B cell (primary cell): Measurements from ENCODE around the gene HGFAC. TPM values are rescaled to one million over a fixed set of nuclear protein-coding genes. Genes with fewer than 3 reads are reported as not detected.

Source experiments
- ATAC-seq: fragments of 200-7000 bp; cut with Tn5 transposase; one replicate; pipeline ENCODE4 v1.10.0; 2021; ENCODE audit warnings: low read depth, mild to moderate bottlenecking, moderate number of reproducible peaks, moderate library complexity
- CTCF ChIA-PET: fragments of 350-600 bp; sonication (Branson Sonifier 250); formaldehyde crosslinking; loops from one replicate; lab custom pipeline; 2021; ENCODE audit warnings: antibody characterized with exemption, inconsistent platforms; lab: Charles Lee
- POLR2A ChIA-PET: fragments of 350-600 bp; sonication (Branson Sonifier 250); formaldehyde crosslinking; loops from one replicate; lab custom pipeline; 2021; ENCODE audit warnings: antibody characterized with exemption; lab: Charles Lee
- DNase-seq: peaks from one replicate; pipeline ENCODE4 v3.0.0; 2013
- H2AFZ ChIP-seq: 2 replicates; pipeline ENCODE4 v1.6.1; 2012; ENCODE audit warnings: mild to moderate bottlenecking, low read depth, low read length; ENCODE audit not compliant: insufficient read depth, poor library complexity, severe bottlenecking
- H3K27ac ChIP-seq, 2 donors: 1 replicate in 1 of 2; 2 replicates in 1 of 2; pipeline ENCODE4 v1.5.1; 2012 to 2013; ENCODE audit warnings: low read length in 2 of 2, mild to moderate bottlenecking in 2 of 2, moderate library complexity in 1 of 2
- H3K27me3 ChIP-seq, 4 experiments: fragments of 200-600 bp in 1 of 4; sonication (generic) in 1 of 4; replicated peaks in 1 of 4; 1 replicate in 2 of 4; 2 replicates in 2 of 4; pipeline versions ENCODE4 v1.6.1 to v1.7.0; 2013 to 2016; ENCODE audit warnings: low read length in 3 of 4, mild to moderate bottlenecking in 2 of 4, mixed read lengths in 1 of 4, moderate library complexity in 1 of 4; ENCODE audit not compliant: insufficient read depth in 4 of 4, control insufficient read depth in 3 of 4; ENCODE audit errors: control extremely low read depth in 1 of 4
- H3K36me3 ChIP-seq, 2 experiments: replicated peaks in 1 of 2; 1 replicate in 1 of 2; 2 replicates in 1 of 2; pipeline versions ENCODE4 v1.6.1 to v1.7.1; 2013; ENCODE audit warnings: low read length in 1 of 2; ENCODE audit not compliant: insufficient read depth in 2 of 2, control insufficient read depth in 1 of 2; ENCODE audit errors: control extremely low read depth in 1 of 2, extremely low read depth in 1 of 2
- H3K4me1 ChIP-seq, 2 donors: fragments of 200-600 bp in 1 of 2; sonication (generic) in 1 of 2; 1 replicate in 1 of 2; 2 replicates in 1 of 2; pipeline versions ENCODE4 v1.5.1 to v1.6.1; 2013 to 2017; ENCODE audit warnings: low read length in 2 of 2; ENCODE audit not compliant: control insufficient read depth in 2 of 2, insufficient read depth in 2 of 2
- H3K4me2 ChIP-seq: replicated peaks from 2 replicates; pipeline ENCODE3; 2012; ENCODE audit warnings: mild to moderate bottlenecking, low read depth, low read length; ENCODE audit not compliant: poor library complexity, severe bottlenecking
- H3K4me3 ChIP-seq, 5 experiments: fragments of 200-600 bp in 1 of 5; sonication (generic) in 1 of 5; 1 replicate in 3 of 5; 2 replicates in 2 of 5; pipeline versions ENCODE4 v1.5.1 to v1.7.0; 2011 to 2016; ENCODE audit warnings: low read length in 4 of 5, mild to moderate bottlenecking in 4 of 5, low read depth in 2 of 5, control low read depth in 1 of 5, moderate library complexity in 1 of 5; ENCODE audit not compliant: insufficient read depth in 1 of 5; ENCODE audit errors: control extremely low read depth in 1 of 5, extremely low read depth in 1 of 5
- H3K79me2 ChIP-seq: fragments of 200-600 bp; sonication (generic); one replicate; pipeline ENCODE4 v1.6.0; 2016; ENCODE audit warnings: low read length; ENCODE audit not compliant: control insufficient read depth, insufficient read depth
- H3K9ac ChIP-seq: fragments of 200-600 bp; sonication (generic); 2 replicates; pipeline ENCODE4 v1.6.1; 2017; ENCODE audit warnings: mild to moderate bottlenecking, low read length, moderate library complexity
- H3K9me3 ChIP-seq, 3 donors: one replicate each; pipeline versions ENCODE4 v1.6.1 to v1.7.1; 2013; ENCODE audit warnings: low read length in 2 of 3; ENCODE audit not compliant: control insufficient read depth in 2 of 3, insufficient read depth in 1 of 3; ENCODE audit errors: control extremely low read depth in 1 of 3
- H4K20me1 ChIP-seq: 2 replicates; pipeline ENCODE4 v1.6.0; 2012; ENCODE audit warnings: mild to moderate bottlenecking, low read length; ENCODE audit not compliant: insufficient read depth, control insufficient read depth, poor library complexity, severe bottlenecking
- H3K27ac Mint-ChIP-seq: one replicate; pipeline ENCODE4 v1.8.0; 2021; ENCODE audit warnings: mixed read lengths
- H3K27me3 Mint-ChIP-seq: one replicate; pipeline ENCODE4 v1.8.0; 2021; ENCODE audit warnings: mixed read lengths
- H3K4me1 Mint-ChIP-seq: one replicate; pipeline ENCODE4 v1.8.0; 2021; ENCODE audit warnings: mixed read lengths
- H3K4me3 Mint-ChIP-seq: one replicate; pipeline ENCODE4 v1.8.0; 2021; ENCODE audit warnings: mixed read lengths
- H3K9me3 Mint-ChIP-seq: one replicate; pipeline ENCODE4 v1.8.0; 2022; ENCODE audit warnings: mixed read lengths; ENCODE audit not compliant: insufficient read depth
- CTCF ChIP-seq: fragments of 200-600 bp; IDR thresholded peaks from one replicate; pipeline ENCODE4 v1.8.0; 2022; ENCODE audit warnings: antibody characterized with exemption, mild to moderate bottlenecking
- EZH2 ChIP-seq: IDR thresholded peaks from 2 replicates; pipeline ENCODE4 v1.6.1; 2012; ENCODE audit warnings: borderline replicate concordance, low read depth, mild to moderate bottlenecking, moderate library complexity, low read length; ENCODE audit not compliant: insufficient read depth, poor library complexity, severe bottlenecking
- WGBS: methylation state at CpG from one replicate; pipeline ENCODE4 v1.1.5; 2013; ENCODE audit warnings: missing lambda C conversion rate; ENCODE audit not compliant: insufficient coverage; 5-methylcytosine and 5-hydroxymethylcytosine counted together
- intact Hi-C: fragments of 100-400 bp; cut with micrococcal nuclease; formaldehyde crosslinking; loops from one replicate; pipeline ENCODE4 v1.10.0; 2022
- polyA plus RNA-seq: library from polyadenylated mRNA; depleted of rRNA; stranded (reverse); fragments of >200 nt; gene quantifications from 2 replicates; pipeline ENCODE4 v1.2.3, GENCODE V29; 2012
- total RNA-seq, 2 donors: library from RNA; stranded (reverse); fragments of 120-200 nt in 1 of 2; gene quantifications; 1 replicate in 1 of 2; 2 replicates in 1 of 2; pipeline versions ENCODE4 v1.2.3 to v1.2.4, GENCODE V29; 2013 to 2022

The HGFAC gene
- total and polyA plus RNA-seq, 2 donors (not counting 1 experiment from before 2014, with no cell fraction given), result not detected

GRCh38 chr4:3447431-3448395, 5.9 kb downstream of the HGFAC start:
- POLR2A ChIA-PET, result no interaction called here

More at GRCh38 chr4:3447431-3448395, 5.9 kb downstream of the HGFAC start:
- no peak overlapping the region for H2AFZ ChIP-seq
- Mint-ChIP-seq H3K27ac (no peak overlapping the region), H3K9me3 (no peaks in the 10 kb centered on the region), H3K27me3 (peaks cover 5% of the 10 kb centered on the region), H3K4me3 (no peak overlapping the region), H3K4me1 (no peaks in the 10 kb centered on the region)
- H3K4me2 ChIP-seq, result no peak overlapping the region
- H3K9me3 ChIP-seq, result no peaks in the 10 kb centered on the region
- WGBS, result 96% methylated on average over 50 of the region's 53 CpGs
- DNase-seq (no peak), ATAC-seq (no peak)
- H3K36me3 ChIP-seq, result no peaks in the 10 kb centered on the region
- H3K9ac ChIP-seq, result no peak overlapping the region
- peaks cover 0 to 5% (median 0%) of the 10 kb centered on the region in 4 experiments for H3K27me3 ChIP-seq
- CTCF ChIA-PET, result interaction anchor here (0.9 kb wide), 1 partner anchor 102 kb away, joined by 3 read pairs; no protein-coding TSS in a partner anchor
- H4K20me1 ChIP-seq, result no peaks in the 10 kb centered on the region
- intact Hi-C loops, result loop anchor here (10.0 kb wide), 1 partner anchor 243 kb away; no protein-coding TSS in a partner anchor
- no peaks in the 10 kb centered on the region for H3K79me2 ChIP-seq
- peaks cover 0 to 10% of the 10 kb centered on the region in 2 donors for H3K4me1 ChIP-seq
- H3K27ac ChIP-seq, result no peak overlapping the region
- no peak overlapping the region for H3K4me3 ChIP-seq
- no peak for TF ChIP-seq EZH2
- no peak for TF ChIP-seq CTCF
